HEK293 (cell line): ENCODE measurements around the gene PIP4K2B.
A peak's percentile ranks its signal among the peaks of the same experiment; 100 is the strongest.

ENCODE experiments used
- BCL11B ChIP-seq: fragments of 450-650 bp; formaldehyde crosslinking; IDR thresholded peaks from 2 replicates; pipeline ENCODE4 v1.5.1; 2016; ENCODE audit warnings: low read depth, missing biosample characterization, missing genetic modification characterization
- SETDB1 ChIP-seq: IDR thresholded peaks from one replicate; pipeline ENCODE4 v1.6.1; 2017; ENCODE audit warnings: mild to moderate bottlenecking, low read length, moderate library complexity, mixed read lengths; ENCODE audit not compliant: insufficient read length
- TRIM28 ChIP-seq: IDR thresholded peaks from 2 replicates; pipeline ENCODE4 v1.6.1; 2011; ENCODE audit warnings: low read length, control low read depth, borderline replicate concordance
- YY2 ChIP-seq: fragments of 450-650 bp; formaldehyde crosslinking; IDR thresholded peaks from 2 replicates; pipeline ENCODE4 v1.5.1; 2016; ENCODE audit warnings: missing biosample characterization, missing genetic modification characterization
- ZBTB20 ChIP-seq: fragments of 450-650 bp; formaldehyde crosslinking; IDR thresholded peaks from 2 replicates; pipeline ENCODE4 v1.5.1; 2016; ENCODE audit warnings: missing biosample characterization, missing genetic modification characterization
- ZFP69B ChIP-seq: fragments of 450-650 bp; formaldehyde crosslinking; IDR thresholded peaks from 2 replicates; pipeline ENCODE4 v1.5.1; 2016; ENCODE audit warnings: missing biosample characterization, missing genetic modification characterization
- ZNF19 ChIP-seq: fragments of 450-650 bp; formaldehyde crosslinking; IDR thresholded peaks from 2 replicates; pipeline ENCODE4; 2016; ENCODE audit warnings: missing biosample characterization, missing genetic modification characterization, low read depth
- ZNF302 ChIP-seq: fragments of 450-650 bp; formaldehyde crosslinking; IDR thresholded peaks from 2 replicates; pipeline ENCODE4 v1.5.1; 2016; ENCODE audit warnings: missing biosample characterization, missing genetic modification characterization, low read depth
- ZNF391 ChIP-seq: fragments of 450-650 bp; formaldehyde crosslinking; IDR thresholded peaks from 2 replicates; pipeline ENCODE4 v1.5.1; 2016; ENCODE audit warnings: low read depth, missing biosample characterization, missing genetic modification characterization, borderline replicate concordance
- ZNF394 ChIP-seq: fragments of 450-650 bp; formaldehyde crosslinking; IDR thresholded peaks from 2 replicates; pipeline ENCODE4 v1.5.1; 2016; ENCODE audit warnings: missing biosample characterization, missing genetic modification characterization, mild to moderate bottlenecking, moderate library complexity, borderline replicate concordance
- ZNF404 ChIP-seq: fragments of 450-650 bp; formaldehyde crosslinking; IDR thresholded peaks from 2 replicates; pipeline ENCODE4 v1.5.1; 2017; ENCODE audit warnings: missing biosample characterization, missing genetic modification characterization
- ZNF585B ChIP-seq: fragments of 450-650 bp; formaldehyde crosslinking; IDR thresholded peaks from 2 replicates; pipeline ENCODE4 v1.5.1; 2016; ENCODE audit warnings: missing biosample characterization, missing genetic modification characterization
- ZNF600 ChIP-seq: fragments of 450-650 bp; formaldehyde crosslinking; IDR thresholded peaks from 2 replicates; pipeline ENCODE4 v1.5.1; 2016; ENCODE audit warnings: missing biosample characterization, missing genetic modification characterization
- ZNF701 ChIP-seq: fragments of 450-650 bp; formaldehyde crosslinking; IDR thresholded peaks from 2 replicates; pipeline ENCODE4 v1.5.1; 2016; ENCODE audit warnings: missing biosample characterization, missing genetic modification characterization
- ZNF76 ChIP-seq: fragments of 450-650 bp; formaldehyde crosslinking; IDR thresholded peaks from 2 replicates; pipeline ENCODE4; 2016; ENCODE audit warnings: low read depth, missing biosample characterization, missing genetic modification characterization, borderline replicate concordance
- ZNF777 ChIP-seq: fragments of 450-650 bp; formaldehyde crosslinking; IDR thresholded peaks from 2 replicates; pipeline ENCODE4 v1.5.1; 2017; ENCODE audit warnings: missing biosample characterization, missing genetic modification characterization, borderline replicate concordance
- ZNF792 ChIP-seq: fragments of 450-650 bp; formaldehyde crosslinking; IDR thresholded peaks from 2 replicates; pipeline ENCODE4 v1.5.1; 2016; ENCODE audit warnings: missing biosample characterization, missing genetic modification characterization
- ZNF830 ChIP-seq: fragments of 450-650 bp; IDR thresholded peaks from 2 replicates; pipeline ENCODE4 v1.5.0; 2018; ENCODE audit warnings: missing biosample characterization, missing genetic modification characterization, low read depth, mild to moderate bottlenecking, moderate library complexity
- ZSCAN16 ChIP-seq: fragments of 450-650 bp; formaldehyde crosslinking; IDR thresholded peaks from 2 replicates; pipeline ENCODE4 v1.5.1; 2016; ENCODE audit warnings: missing biosample characterization, missing genetic modification characterization
- ZSCAN30 ChIP-seq: fragments of 450-650 bp; IDR thresholded peaks from 2 replicates; pipeline ENCODE4 v1.5.1; 2018; ENCODE audit warnings: missing biosample characterization, mild to moderate bottlenecking, missing genetic modification characterization, moderate library complexity
- TF ChIP-seq, protein P1 (sequence below): fragments of 450-650 bp; formaldehyde crosslinking; IDR thresholded peaks from 2 replicates; pipeline ENCODE4 v1.5.1; 2016; ENCODE audit warnings: missing biosample characterization, missing genetic modification characterization, low read depth
- TF ChIP-seq, protein P2 (sequence below): fragments of 450-650 bp; formaldehyde crosslinking; IDR thresholded peaks from 2 replicates; pipeline ENCODE4 v1.5.1; 2017; ENCODE audit warnings: missing biosample characterization, missing genetic modification characterization
- TF ChIP-seq, protein P3 (sequence below): fragments of 450-650 bp; formaldehyde crosslinking; IDR thresholded peaks from 2 replicates; pipeline ENCODE4 v1.5.1; 2016; ENCODE audit warnings: missing biosample characterization, missing genetic modification characterization
- TF ChIP-seq, protein P4 (sequence below): fragments of 450-650 bp; formaldehyde crosslinking; IDR thresholded peaks from 2 replicates; pipeline ENCODE4 v1.5.1; 2016; ENCODE audit warnings: missing biosample characterization, missing genetic modification characterization
- TF ChIP-seq, protein P5 (sequence below): fragments of 450-650 bp; formaldehyde crosslinking; IDR thresholded peaks from 2 replicates; pipeline ENCODE4 v1.5.1; 2016; ENCODE audit warnings: missing biosample characterization, missing genetic modification characterization
- TF ChIP-seq, protein P6 (sequence below): fragments of 450-650 bp; formaldehyde crosslinking; IDR thresholded peaks from 2 replicates; pipeline ENCODE4 v1.5.1; 2016; ENCODE audit warnings: missing biosample characterization, missing genetic modification characterization

PIP4K2B gene

DNA sequence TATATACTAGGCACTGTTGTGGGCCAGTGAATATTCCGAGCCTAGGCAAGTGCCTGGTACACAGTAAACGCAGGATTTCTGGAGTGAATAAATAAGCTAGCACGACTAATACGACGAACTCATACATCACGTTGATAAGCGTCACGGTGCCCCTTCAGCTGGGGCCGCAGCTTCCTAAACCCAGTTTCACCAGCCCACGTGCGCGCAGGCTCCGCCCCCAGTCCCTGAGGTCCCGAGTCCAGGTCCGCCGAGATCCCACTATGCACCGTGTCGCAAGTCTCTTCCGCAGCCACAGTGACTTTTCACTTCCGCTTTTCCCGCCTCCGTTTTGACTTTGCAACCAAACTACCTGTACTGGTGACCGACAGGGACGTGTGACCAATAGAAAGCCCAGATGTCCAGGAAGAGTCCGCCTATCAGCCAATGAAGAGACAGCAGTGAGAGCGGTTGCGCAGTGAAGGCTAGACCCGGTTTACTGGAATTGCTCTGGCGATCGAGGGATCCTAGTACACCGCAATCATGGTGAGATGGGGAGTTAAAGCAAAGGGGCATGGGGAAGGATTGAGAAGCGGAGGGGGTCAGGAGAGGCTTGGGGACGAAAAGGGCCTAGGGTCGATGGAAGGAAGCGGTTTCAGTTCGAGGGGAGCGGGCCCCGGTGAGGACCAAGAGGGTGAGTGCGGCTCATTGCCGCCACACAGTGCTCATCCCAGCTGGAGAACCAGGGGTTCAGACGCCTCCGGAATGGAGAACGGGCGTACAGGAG, 46.9 kb downstream of the PIP4K2B start, which contains the start of gene PSMB3 (continued):
- TF ChIP-seq, protein P1, sequence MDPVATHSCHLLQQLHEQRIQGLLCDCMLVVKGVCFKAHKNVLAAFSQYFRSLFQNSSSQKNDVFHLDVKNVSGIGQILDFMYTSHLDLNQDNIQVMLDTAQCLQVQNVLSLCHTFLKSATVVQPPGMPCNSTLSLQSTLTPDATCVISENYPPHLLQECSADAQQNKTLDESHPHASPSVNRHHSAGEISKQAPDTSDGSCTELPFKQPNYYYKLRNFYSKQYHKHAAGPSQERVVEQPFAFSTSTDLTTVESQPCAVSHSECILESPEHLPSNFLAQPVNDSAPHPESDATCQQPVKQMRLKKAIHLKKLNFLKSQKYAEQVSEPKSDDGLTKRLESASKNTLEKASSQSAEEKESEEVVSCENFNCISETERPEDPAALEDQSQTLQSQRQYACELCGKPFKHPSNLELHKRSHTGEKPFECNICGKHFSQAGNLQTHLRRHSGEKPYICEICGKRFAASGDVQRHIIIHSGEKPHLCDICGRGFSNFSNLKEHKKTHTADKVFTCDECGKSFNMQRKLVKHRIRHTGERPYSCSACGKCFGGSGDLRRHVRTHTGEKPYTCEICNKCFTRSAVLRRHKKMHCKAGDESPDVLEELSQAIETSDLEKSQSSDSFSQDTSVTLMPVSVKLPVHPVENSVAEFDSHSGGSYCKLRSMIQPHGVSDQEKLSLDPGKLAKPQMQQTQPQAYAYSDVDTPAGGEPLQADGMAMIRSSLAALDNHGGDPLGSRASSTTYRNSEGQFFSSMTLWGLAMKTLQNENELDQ (tag by site-specific recombination), result no peak
- TF ChIP-seq, protein P2, sequence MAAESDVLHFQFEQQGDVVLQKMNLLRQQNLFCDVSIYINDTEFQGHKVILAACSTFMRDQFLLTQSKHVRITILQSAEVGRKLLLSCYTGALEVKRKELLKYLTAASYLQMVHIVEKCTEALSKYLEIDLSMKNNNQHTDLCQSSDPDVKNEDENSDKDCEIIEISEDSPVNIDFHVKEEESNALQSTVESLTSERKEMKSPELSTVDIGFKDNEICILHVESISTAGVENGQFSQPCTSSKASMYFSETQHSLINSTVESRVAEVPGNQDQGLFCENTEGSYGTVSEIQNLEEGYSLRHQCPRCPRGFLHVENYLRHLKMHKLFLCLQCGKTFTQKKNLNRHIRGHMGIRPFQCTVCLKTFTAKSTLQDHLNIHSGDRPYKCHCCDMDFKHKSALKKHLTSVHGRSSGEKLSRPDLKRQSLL, result no peak
- no peak for TF ChIP-seq BCL11B
- peak; percentile 97 for TF ChIP-seq ZNF76
- TF ChIP-seq ZNF394 (tag by site-specific recombination), result peak; percentile 22; the same call in 1 of the 2 replicates
- 0 out of 2 replicates have a peak, but pooled peaks have one; percentile 27 for TF ChIP-seq YY2
- no peak; the same call in 1 of the 2 replicates for TF ChIP-seq ZNF600 (tag by site-specific recombination)
- TF ChIP-seq SETDB1, result no peak
- TF ChIP-seq ZNF792 (tag by site-specific recombination), result peak; percentile 3; the same call in 1 of the 2 replicates
- TF ChIP-seq TRIM28, result peak; percentile 82; the same call in 1 of the 2 replicates
- TF ChIP-seq ZNF701, result no peak
- TF ChIP-seq ZNF302, result no peak
- TF ChIP-seq ZFP69B (tag by site-specific recombination), result no peak; the same call in 1 of the 2 replicates
- TF ChIP-seq ZNF830 (tag by site-specific recombination), result no peak
- no peak for TF ChIP-seq ZNF19 (tag by site-specific recombination)
- TF ChIP-seq ZSCAN30 (tag by site-specific recombination), result no peak
- TF ChIP-seq, protein P3, sequence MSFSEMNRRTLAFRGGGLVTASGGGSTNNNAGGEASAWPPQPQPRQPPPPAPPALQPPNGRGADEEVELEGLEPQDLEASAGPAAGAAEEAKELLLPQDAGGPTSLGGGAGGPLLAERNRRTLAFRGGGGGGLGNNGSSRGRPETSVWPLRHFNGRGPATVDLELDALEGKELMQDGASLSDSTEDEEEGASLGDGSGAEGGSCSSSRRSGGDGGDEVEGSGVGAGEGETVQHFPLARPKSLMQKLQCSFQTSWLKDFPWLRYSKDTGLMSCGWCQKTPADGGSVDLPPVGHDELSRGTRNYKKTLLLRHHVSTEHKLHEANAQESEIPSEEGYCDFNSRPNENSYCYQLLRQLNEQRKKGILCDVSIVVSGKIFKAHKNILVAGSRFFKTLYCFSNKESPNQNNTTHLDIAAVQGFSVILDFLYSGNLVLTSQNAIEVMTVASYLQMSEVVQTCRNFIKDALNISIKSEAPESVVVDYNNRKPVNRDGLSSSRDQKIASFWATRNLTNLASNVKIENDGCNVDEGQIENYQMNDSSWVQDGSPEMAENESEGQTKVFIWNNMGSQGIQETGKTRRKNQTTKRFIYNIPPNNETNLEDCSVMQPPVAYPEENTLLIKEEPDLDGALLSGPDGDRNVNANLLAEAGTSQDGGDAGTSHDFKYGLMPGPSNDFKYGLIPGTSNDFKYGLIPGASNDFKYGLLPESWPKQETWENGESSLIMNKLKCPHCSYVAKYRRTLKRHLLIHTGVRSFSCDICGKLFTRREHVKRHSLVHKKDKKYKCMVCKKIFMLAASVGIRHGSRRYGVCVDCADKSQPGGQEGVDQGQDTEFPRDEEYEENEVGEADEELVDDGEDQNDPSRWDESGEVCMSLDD, result peak; percentile 66; the same call in 1 of the 2 replicates
- TF ChIP-seq ZNF404 (tag by site-specific recombination), result no peak
- 0 out of 2 replicates have a peak, but pooled peaks have one; percentile 36 for TF ChIP-seq ZNF391
- TF ChIP-seq, protein P4, sequence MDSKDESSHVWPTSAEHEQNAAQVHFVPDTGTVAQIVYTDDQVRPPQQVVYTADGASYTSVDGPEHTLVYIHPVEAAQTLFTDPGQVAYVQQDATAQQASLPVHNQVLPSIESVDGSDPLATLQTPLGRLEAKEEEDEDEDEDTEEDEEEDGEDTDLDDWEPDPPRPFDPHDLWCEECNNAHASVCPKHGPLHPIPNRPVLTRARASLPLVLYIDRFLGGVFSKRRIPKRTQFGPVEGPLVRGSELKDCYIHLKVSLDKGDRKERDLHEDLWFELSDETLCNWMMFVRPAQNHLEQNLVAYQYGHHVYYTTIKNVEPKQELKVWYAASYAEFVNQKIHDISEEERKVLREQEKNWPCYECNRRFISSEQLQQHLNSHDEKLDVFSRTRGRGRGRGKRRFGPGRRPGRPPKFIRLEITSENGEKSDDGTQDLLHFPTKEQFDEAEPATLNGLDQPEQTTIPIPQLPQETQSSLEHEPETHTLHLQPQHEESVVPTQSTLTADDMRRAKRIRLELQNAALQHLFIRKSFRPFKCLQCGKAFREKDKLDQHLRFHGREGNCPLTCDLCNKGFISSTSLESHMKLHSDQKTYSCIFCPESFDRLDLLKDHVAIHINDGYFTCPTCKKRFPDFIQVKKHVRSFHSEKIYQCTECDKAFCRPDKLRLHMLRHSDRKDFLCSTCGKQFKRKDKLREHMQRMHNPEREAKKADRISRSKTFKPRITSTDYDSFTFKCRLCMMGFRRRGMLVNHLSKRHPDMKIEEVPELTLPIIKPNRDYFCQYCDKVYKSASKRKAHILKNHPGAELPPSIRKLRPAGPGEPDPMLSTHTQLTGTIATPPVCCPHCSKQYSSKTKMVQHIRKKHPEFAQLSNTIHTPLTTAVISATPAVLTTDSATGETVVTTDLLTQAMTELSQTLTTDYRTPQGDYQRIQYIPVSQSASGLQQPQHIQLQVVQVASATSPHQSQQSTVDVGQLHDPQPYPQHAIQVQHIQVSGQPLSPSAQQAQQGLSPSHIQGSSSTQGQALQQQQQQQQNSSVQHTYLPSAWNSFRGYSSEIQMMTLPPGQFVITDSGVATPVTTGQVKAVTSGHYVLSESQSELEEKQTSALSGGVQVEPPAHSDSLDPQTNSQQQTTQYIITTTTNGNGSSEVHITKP (tag by site-specific recombination), result peak; percentile 13; the same call in 1 of the 2 replicates
- no peak for TF ChIP-seq ZNF585B
- TF ChIP-seq, protein P5, sequence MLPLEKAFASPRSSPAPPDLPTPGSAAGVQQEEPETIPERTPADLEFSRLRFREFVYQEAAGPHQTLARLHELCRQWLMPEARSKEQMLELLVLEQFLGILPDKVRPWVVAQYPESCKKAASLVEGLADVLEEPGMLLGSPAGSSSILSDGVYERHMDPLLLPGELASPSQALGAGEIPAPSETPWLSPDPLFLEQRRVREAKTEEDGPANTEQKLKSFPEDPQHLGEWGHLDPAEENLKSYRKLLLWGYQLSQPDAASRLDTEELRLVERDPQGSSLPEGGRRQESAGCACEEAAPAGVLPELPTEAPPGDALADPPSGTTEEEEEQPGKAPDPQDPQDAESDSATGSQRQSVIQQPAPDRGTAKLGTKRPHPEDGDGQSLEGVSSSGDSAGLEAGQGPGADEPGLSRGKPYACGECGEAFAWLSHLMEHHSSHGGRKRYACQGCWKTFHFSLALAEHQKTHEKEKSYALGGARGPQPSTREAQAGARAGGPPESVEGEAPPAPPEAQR (tag by site-specific recombination), result no peak; the same call in 1 of the 2 replicates
- TF ChIP-seq ZSCAN16, result no peak
- TF ChIP-seq ZBTB20, result peak; percentile 54; the same call in 1 of the 2 replicates
- no peak for TF ChIP-seq ZNF777
- TF ChIP-seq, protein P6, sequence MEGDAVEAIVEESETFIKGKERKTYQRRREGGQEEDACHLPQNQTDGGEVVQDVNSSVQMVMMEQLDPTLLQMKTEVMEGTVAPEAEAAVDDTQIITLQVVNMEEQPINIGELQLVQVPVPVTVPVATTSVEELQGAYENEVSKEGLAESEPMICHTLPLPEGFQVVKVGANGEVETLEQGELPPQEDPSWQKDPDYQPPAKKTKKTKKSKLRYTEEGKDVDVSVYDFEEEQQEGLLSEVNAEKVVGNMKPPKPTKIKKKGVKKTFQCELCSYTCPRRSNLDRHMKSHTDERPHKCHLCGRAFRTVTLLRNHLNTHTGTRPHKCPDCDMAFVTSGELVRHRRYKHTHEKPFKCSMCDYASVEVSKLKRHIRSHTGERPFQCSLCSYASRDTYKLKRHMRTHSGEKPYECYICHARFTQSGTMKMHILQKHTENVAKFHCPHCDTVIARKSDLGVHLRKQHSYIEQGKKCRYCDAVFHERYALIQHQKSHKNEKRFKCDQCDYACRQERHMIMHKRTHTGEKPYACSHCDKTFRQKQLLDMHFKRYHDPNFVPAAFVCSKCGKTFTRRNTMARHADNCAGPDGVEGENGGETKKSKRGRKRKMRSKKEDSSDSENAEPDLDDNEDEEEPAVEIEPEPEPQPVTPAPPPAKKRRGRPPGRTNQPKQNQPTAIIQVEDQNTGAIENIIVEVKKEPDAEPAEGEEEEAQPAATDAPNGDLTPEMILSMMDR (tag by site-specific recombination), result peak; percentile 71
